Neural progenitor cell (in vitro differentiated cells): ENCODE data around the gene SNAPC4. TPM values are rescaled to one million over a fixed set of nuclear protein-coding genes. Genes with fewer than 3 reads are reported as not detected.
A peak's percentile ranks its signal among the peaks of the same experiment; 100 is the strongest.

Experiments
- DNase-seq: peaks from one replicate; pipeline ENCODE4 v3.0.0-alpha.2; 2016; ENCODE audit warnings: low spot score
- H2AFZ ChIP-seq: fragments of 200-600 bp; sonication (generic); replicated peaks from 2 replicates; pipeline ENCODE4 v1.6.1; 2016; ENCODE audit warnings: antibody characterized with exemption
- H3F3A ChIP-seq: fragments of 200-600 bp; sonication (generic); 2 replicates; pipeline ENCODE4 v1.6.1; 2016; ENCODE audit warnings: antibody characterized with exemption, low read depth
- H3K27ac ChIP-seq: fragments of 200-600 bp; sonication (generic); 2 replicates; pipeline ENCODE4 v1.5.1; 2016; ENCODE audit warnings: mild to moderate bottlenecking
- H3K27me3 ChIP-seq: fragments of 200-600 bp; sonication (generic); 2 replicates; pipeline ENCODE4 v1.6.1; 2016; ENCODE audit warnings: mild to moderate bottlenecking, moderate library complexity
- H3K36me3 ChIP-seq: fragments of 200-600 bp; sonication (generic); 2 replicates; pipeline ENCODE4 v1.5.1; 2016
- H3K4me1 ChIP-seq: fragments of 200-600 bp; sonication (generic); 2 replicates; pipeline ENCODE4 v1.6.1; 2016; ENCODE audit warnings: mixed run types
- H3K4me2 ChIP-seq: fragments of 200-600 bp; sonication (generic); 2 replicates; pipeline ENCODE4 v1.6.1; 2016
- H3K4me3 ChIP-seq: fragments of 200-600 bp; sonication (generic); 2 replicates; pipeline ENCODE4 v1.5.1; 2016
- H3K79me2 ChIP-seq: fragments of 200-600 bp; sonication (generic); 2 replicates; pipeline ENCODE4 v1.6.1; 2016; ENCODE audit warnings: low read depth
- H3K9ac ChIP-seq: fragments of 200-600 bp; sonication (generic); 2 replicates; pipeline ENCODE4 v1.6.1; 2016
- H3K9me3 ChIP-seq: fragments of 200-600 bp; sonication (generic); 2 replicates; pipeline ENCODE4 v1.5.1; 2016; ENCODE audit warnings: low read depth
- H4K20me1 ChIP-seq: fragments of 200-600 bp; sonication (generic); 2 replicates; pipeline ENCODE4 v1.6.1; 2016; ENCODE audit warnings: low read depth
- H3K27ac Mint-ChIP-seq: 3 replicates; pipeline ENCODE4 v1.8.0; 2021; ENCODE audit warnings: mixed read lengths
- H3K27me3 Mint-ChIP-seq: 2 replicates; pipeline ENCODE4 v1.8.0; 2022; ENCODE audit warnings: low read depth, mild to moderate bottlenecking, inconsistent platforms, moderate library complexity, mixed read lengths; ENCODE audit not compliant: insufficient read depth
- H3K36me3 Mint-ChIP-seq: 3 replicates; pipeline ENCODE4 v1.8.0; 2021; ENCODE audit warnings: mixed read lengths
- H3K4me1 Mint-ChIP-seq: 3 replicates; pipeline ENCODE4 v1.8.0; 2021; ENCODE audit warnings: mixed read lengths
- H3K4me3 Mint-ChIP-seq: 3 replicates; pipeline ENCODE4 v1.8.0; 2021; ENCODE audit warnings: mild to moderate bottlenecking, moderate library complexity, mixed read lengths
- H3K9me3 Mint-ChIP-seq: 3 replicates; pipeline ENCODE4 v1.8.0; 2020; ENCODE audit warnings: mixed read lengths
- CTCF ChIP-seq: fragments of 200-600 bp; sonication (generic); IDR thresholded peaks from 2 replicates; pipeline ENCODE4 v1.5.1; 2017; ENCODE audit warnings: antibody characterized with exemption, mild to moderate bottlenecking
- EZH2 ChIP-seq: fragments of 200-600 bp; sonication (generic); IDR thresholded peaks from 2 replicates; pipeline ENCODE4 v1.6.1; 2017; ENCODE audit warnings: antibody characterized with exemption, mild to moderate bottlenecking, moderate library complexity
- EZH2phosphoT487 ChIP-seq: fragments of 200-600 bp; sonication (generic); IDR thresholded peaks from 2 replicates; pipeline ENCODE4 v1.6.1; 2017; ENCODE audit warnings: antibody characterized with exemption
- total RNA-seq: library from RNA; depleted of rRNA; stranded (reverse); fragments of >200 nt; gene quantifications from 2 replicates; pipeline ENCODE4 v1.2.3, GENCODE V29; 2015; ENCODE audit warnings: low replicate concordance

Gene SNAPC4
- total RNA-seq, 1 donor from 2014 or later, result 6.8 TPM

GRCh38 chr9:136367296-136368145 is 32.4 kb downstream of the SNAPC4 start:
- H3K4me3 Mint-ChIP-seq, result no peak overlapping the region
- TF ChIP-seq EZH2phosphoT487, result no peak
- TF ChIP-seq CTCF, result no peak
- TF ChIP-seq EZH2, result no peak
- Histone ChIP-seq H3K79me2 (no peaks in the 10 kb centered on the region), H3K4me1 (no peaks in the 10 kb centered on the region), H3K27ac (no peak overlapping the region), H3K9me3 (no peaks in the 10 kb centered on the region), H3K4me2 (no peak overlapping the region), H4K20me1 (peaks cover 7% of the 10 kb centered on the region), H3K4me3 (no peak overlapping the region), H3K9ac (no peak overlapping the region), H2AFZ (no peak overlapping the region), H3K27me3 (no peaks in the 10 kb centered on the region), H3K36me3 (no peaks in the 10 kb centered on the region), H3F3A (no peaks in the 10 kb centered on the region)
- no peaks in the 10 kb centered on the region for H3K36me3 Mint-ChIP-seq
- no peak overlapping the region for H3K27ac Mint-ChIP-seq
- no peaks in the 10 kb centered on the region for H3K9me3 Mint-ChIP-seq
- no peak for DNase-seq
- peaks cover 3% of the 10 kb centered on the region for H3K4me1 Mint-ChIP-seq
- peaks cover 3% of the 10 kb centered on the region for H3K27me3 Mint-ChIP-seq

- H3K36me3 ChIP-seq, result no peaks in the 10 kb centered on the region
- H3K4me2 ChIP-seq, result no peak overlapping the region
- peaks cover 10% of the 10 kb centered on the region for H4K20me1 ChIP-seq
- H3K27me3 ChIP-seq, result no peaks in the 10 kb centered on the region
- H3K9me3 ChIP-seq, result no peaks in the 10 kb centered on the region
- no peak overlapping the region for H3K4me3 ChIP-seq
- no peaks in the 10 kb centered on the region for H3K9me3 Mint-ChIP-seq
- no peaks in the 10 kb centered on the region for H3F3A ChIP-seq
- H3K9ac ChIP-seq, result no peak overlapping the region
- no peaks in the 10 kb centered on the region for H3K79me2 ChIP-seq
- peaks cover 3% of the 10 kb centered on the region for H3K27me3 Mint-ChIP-seq
- H3K36me3 Mint-ChIP-seq, result no peaks in the 10 kb centered on the region
- TF ChIP-seq EZH2phosphoT487 (no peak), CTCF (no peak), EZH2 (no peak)
- H2AFZ ChIP-seq, result no peak overlapping the region
- no peak for DNase-seq
- H3K4me3 Mint-ChIP-seq, result no peak overlapping the region
- no peak overlapping the region for H3K27ac ChIP-seq
- no peak overlapping the region for H3K27ac Mint-ChIP-seq
- no peaks in the 10 kb centered on the region for H3K4me1 ChIP-seq
- peaks cover 4% of the 10 kb centered on the region for H3K4me1 Mint-ChIP-seq
Measured at GRCh38 chr9:136366826-136367225, 33.1 kb downstream of the SNAPC4 start.

- no peak for TF ChIP-seq EZH2
- TF ChIP-seq CTCF, result no peak
- no peak for TF ChIP-seq EZH2phosphoT487
Measured at GRCh38 chr9:136365775-136366222, 34.2 kb downstream of the SNAPC4 start.

More at GRCh38 chr9:136365775-136366222, 34.2 kb downstream of the SNAPC4 start:
- H3K4me2 ChIP-seq, result no peak overlapping the region
- peak overlapping the region; percentile 29 for H3K27ac Mint-ChIP-seq
- H3K4me1 ChIP-seq, result no peaks in the 10 kb centered on the region
- no peaks in the 10 kb centered on the region for H3K79me2 ChIP-seq
- H2AFZ ChIP-seq, result no peak overlapping the region
- H3K9me3 Mint-ChIP-seq, result no peaks in the 10 kb centered on the region
- no peak overlapping the region for H3K4me3 ChIP-seq
- H3K36me3 Mint-ChIP-seq, result no peaks in the 10 kb centered on the region
- peaks cover 4% of the 10 kb centered on the region for H3K4me1 Mint-ChIP-seq
- no peaks in the 10 kb centered on the region for H3F3A ChIP-seq
- H4K20me1 ChIP-seq, result peaks cover 10% of the 10 kb centered on the region
- H3K4me3 Mint-ChIP-seq, result peak overlapping the region; percentile 64
- no peak overlapping the region for H3K27ac ChIP-seq
- no peak for DNase-seq
- no peaks in the 10 kb centered on the region for H3K27me3 ChIP-seq
- H3K36me3 ChIP-seq, result no peaks in the 10 kb centered on the region
- no peaks in the 10 kb centered on the region for H3K9me3 ChIP-seq
- peaks cover 3% of the 10 kb centered on the region for H3K27me3 Mint-ChIP-seq
- H3K9ac ChIP-seq, result no peak overlapping the region
